CD4-positive, alpha-beta T cell treated with Interleukin-4 for 1 hour (primary cell): ENCODE measurements around the gene NUFIP2.
"Not testable (repeated sequence)": the region's sequence is repeated elsewhere in the genome, so short reads cannot be mapped to it uniquely, and the experiment has no call there.

ENCODE experiments used
- DNase-seq, 2 donors: peaks; one replicate each; pipeline ENCODE4 v3.0.0-alpha.2; 2020 to 2022

The NUFIP2 gene

GRCh38 chr17:29234972-29235371 lies 59.0 kb downstream of the NUFIP2 start:
- not testable (repeated sequence) for DNase-seq

- DNase-seq, result no peak
Measured at GRCh38 chr17:29233301-29233700, 60.6 kb downstream of the NUFIP2 start.

- DNase-seq, result no peak
Measured at GRCh38 chr17:29225396-29225795, 68.6 kb downstream of the NUFIP2 start.

GRCh38 chr17:29221338-29221737 lies 72.6 kb downstream of the NUFIP2 start:
- not testable (repeated sequence) for DNase-seq

- DNase-seq, result peak; percentile 69 to 76
Measured at GRCh38 chr17:29219378-29220047, 74.4 kb downstream of the NUFIP2 start.

GRCh38 chr17:29216856-29217255 lies 77.1 kb downstream of the NUFIP2 start:
- no peak for DNase-seq

- no peak for DNase-seq
Measured at GRCh38 chr17:29216181-29216580, 77.8 kb downstream of the NUFIP2 start.

- DNase-seq, result no peak
Measured at GRCh38 chr17:29215717-29216116, 78.2 kb downstream of the NUFIP2 start.

GRCh38 chr17:29215174-29215573 lies 78.8 kb downstream of the NUFIP2 start:
- no peak for DNase-seq

- peak; percentile 3 to 65 for DNase-seq
Measured at GRCh38 chr17:29214215-29215146, 79.5 kb downstream of the NUFIP2 start.

GRCh38 chr17:29212681-29213121 lies 81.2 kb downstream of the NUFIP2 start:
- DNase-seq, result no peak

GRCh38 chr17:29212094-29212631 lies 81.8 kb downstream of the NUFIP2 start:
- DNase-seq, result no peak

- DNase-seq, result no peak
Measured at GRCh38 chr17:29210879-29211278, 83.1 kb downstream of the NUFIP2 start.

- DNase-seq, result no peak
Measured at GRCh38 chr17:29209073-29209472, 84.9 kb downstream of the NUFIP2 start.

GRCh38 chr17:29207975-29208374 lies 86.0 kb downstream of the NUFIP2 start:
- no peak for DNase-seq
